ENCODE data around the gene PLCG1. TPM values are rescaled to one million over a fixed set of nuclear protein-coding genes. Genes with fewer than 3 reads are reported as not detected.

The PLCG1 gene
- polyA plus RNA-seq, 2 of the 4 experiments (the other 2 are of a cell fraction) = 22.0 to 65.0 TPM

DNA sequence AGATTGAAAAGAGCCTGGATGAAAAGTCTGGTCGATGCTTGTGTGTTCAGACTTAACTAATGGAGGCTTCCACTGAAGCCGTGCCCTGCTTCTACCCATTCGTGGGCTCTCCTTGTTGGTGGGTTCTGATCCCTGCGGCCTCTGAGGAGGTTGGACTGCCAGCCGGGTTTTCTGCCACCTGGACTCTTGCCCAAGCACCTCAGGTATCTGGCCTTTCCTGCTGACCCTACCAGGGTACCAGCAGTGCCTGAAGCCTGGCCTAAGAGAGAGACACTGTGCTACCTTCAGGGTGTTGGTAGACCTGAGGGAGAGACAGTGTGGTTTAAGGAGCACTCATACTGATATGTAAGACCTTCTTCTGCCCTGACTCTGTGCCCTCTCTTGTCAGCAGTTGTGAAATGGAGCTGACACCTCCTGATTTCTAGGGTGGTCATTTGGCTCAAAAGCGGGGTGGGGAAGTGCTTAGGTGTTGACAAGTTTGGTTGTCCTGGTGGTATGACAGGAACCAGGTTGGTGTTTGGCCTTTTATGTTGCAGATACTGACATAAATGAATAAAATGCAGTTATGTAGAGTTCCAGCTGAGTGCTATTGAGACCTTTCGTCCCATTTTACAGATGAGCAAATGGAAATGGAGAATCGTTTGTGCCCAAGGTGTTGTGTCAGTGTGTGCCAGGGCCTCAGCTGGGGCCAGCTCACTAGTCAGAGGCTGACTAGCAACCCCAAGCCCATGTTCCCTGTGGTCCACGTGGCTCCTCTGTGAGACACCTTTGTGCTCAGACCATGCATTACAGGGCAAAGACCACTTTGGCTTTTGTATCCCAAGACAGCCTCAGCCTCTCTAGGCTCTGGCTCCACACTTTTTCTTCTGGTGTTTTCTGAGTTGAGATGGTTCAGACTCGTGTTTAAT, 3.1 kb downstream of the PLCG1 start:
- ChIA-PET CTCF (interaction anchor here (0.8 to 2.9 kb wide), 2 partner anchors 32 to 200 kb away, joined by 3 to 18 read pairs; partner anchors contain the start of gene LPIN3), POLR2A (no interaction called here)
- Histone ChIP-seq H3K4me3 (no peak overlapping the region), H3K9me3 (no peaks in the 10 kb centered on the region), H3K4me2 (no peak overlapping the region), H3K27ac (no peak overlapping the region), H3K4me1 (peaks cover 7% of the 10 kb centered on the region)
- FAIRE-seq = no peak
- 73% methylated on average over 9 of the region's 10 CpGs for WGBS (ENCODE audit: missing lambda C conversion rate)
- TF ChIP-seq MYC (IDR thresholded peaks at IDR 0.05; ENCODE audit: borderline replicate concordance, low read length) = no peak
- TF ChIP-seq RFX5 (IDR thresholded peaks at IDR 0.05) = no peak
- no peak for TF ChIP-seq EHF (CRISPR knock-in tag; IDR thresholded peaks at IDR 0.05)
- TF ChIP-seq BHLHE40 (IDR thresholded peaks at IDR 0.05; ENCODE audit: low read depth, low read length) = no peak
- no peak for TF ChIP-seq CHD4 (IDR thresholded peaks at IDR 0.05; ENCODE audit: borderline replicate concordance)
- no peak for TF ChIP-seq NFE2L2 (conservative IDR thresholded peaks at IDR 0.05; ENCODE audit: low read length)
- no peak for TF ChIP-seq MAFK (IDR thresholded peaks at IDR 0.05; ENCODE audit: partially characterized antibody)
- TF ChIP-seq SREBF2 (IDR thresholded peaks at IDR 0.05) = no peak
- no peak for TF ChIP-seq ESRRA (IDR thresholded peaks at IDR 0.05; ENCODE audit: borderline replicate concordance, low read length)
- no peak for TF ChIP-seq HDAC2 (IDR thresholded peaks at IDR 0.05)
- DNase-seq (ENCODE audit: low read depth in 1 of 2, low spot score in 1 of 2) = no peak
- no peak for ATAC-seq

GRCh38 chr20:41141153-41141815, 3.9 kb downstream of the PLCG1 start:
- TF ChIP-seq JUNB (IDR thresholded peaks at IDR 0.05) (no peak), TFCP2L1 (CRISPR knock-in tag; IDR thresholded peaks at IDR 0.05) (no peak), FOSL2 (IDR thresholded peaks at IDR 0.05) (no peak), FOSL2 (CRISPR knock-in tag; IDR thresholded peaks at IDR 0.05) (no peak), HMGXB4 (CRISPR knock-in tag; IDR thresholded peaks at IDR 0.05; ENCODE audit: borderline replicate concordance) (no peak), ZSCAN20 (CRISPR knock-in tag; IDR thresholded peaks at IDR 0.05) (no peak), HEYL (CRISPR knock-in tag; IDR thresholded peaks at IDR 0.05) (no peak), ZNF302 (CRISPR knock-in tag; IDR thresholded peaks at IDR 0.05) (no peak), SMC3 (IDR thresholded peaks at IDR 0.05) (no peak), FOXS1 (CRISPR knock-in tag; IDR thresholded peaks at IDR 0.05) (no peak), BHLHE40 (IDR thresholded peaks at IDR 0.05; ENCODE audit: low read depth, low read length) (no peak), ESRRA (IDR thresholded peaks at IDR 0.05; ENCODE audit: borderline replicate concordance, low read length) (no peak)
- TF ChIP-seq, protein P1, sequence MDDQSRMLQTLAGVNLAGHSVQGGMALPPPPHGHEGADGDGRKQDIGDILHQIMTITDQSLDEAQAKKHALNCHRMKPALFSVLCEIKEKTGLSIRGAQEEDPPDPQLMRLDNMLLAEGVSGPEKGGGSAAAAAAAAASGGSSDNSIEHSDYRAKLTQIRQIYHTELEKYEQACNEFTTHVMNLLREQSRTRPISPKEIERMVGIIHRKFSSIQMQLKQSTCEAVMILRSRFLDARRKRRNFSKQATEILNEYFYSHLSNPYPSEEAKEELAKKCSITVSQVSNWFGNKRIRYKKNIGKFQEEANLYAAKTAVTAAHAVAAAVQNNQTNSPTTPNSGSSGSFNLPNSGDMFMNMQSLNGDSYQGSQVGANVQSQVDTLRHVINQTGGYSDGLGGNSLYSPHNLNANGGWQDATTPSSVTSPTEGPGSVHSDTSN (IDR thresholded peaks at IDR 0.05) = no peak
- FAIRE-seq (no peak), DNase-seq (ENCODE audit: low read depth in 1 of 2, low spot score in 1 of 2) (no peak), ATAC-seq (no peak)
- no peak overlapping the region for H3K4me2 ChIP-seq
- ChIA-PET POLR2A (no interaction called here), CTCF (interaction anchor here (0.8 to 2.9 kb wide), 3 partner anchors 17 to 199 kb away, joined by 3 to 18 read pairs (median 3); partner anchors contain the start of gene LPIN3)
- H3K4me1 ChIP-seq = peaks cover 7% of the 10 kb centered on the region
- H3K27ac ChIP-seq = no peak overlapping the region
- WGBS (ENCODE audit: missing lambda C conversion rate) = 78% methylated on average over 8 of the region's 8 CpGs
- no peaks in the 10 kb centered on the region for H3K9me3 ChIP-seq
- no peak overlapping the region for H3K4me3 ChIP-seq
